K562 (cell line): ENCODE measurements around the gene SLMAP. TPM values are rescaled to one million over a fixed set of nuclear protein-coding genes. Genes with fewer than 3 reads are reported as not detected.

Experiments used
- ATAC-seq: fragments of 200-7000 bp; cut with Tn5 transposase; 3 replicates; pipeline ENCODE4 v1.9.1; 2020; ENCODE audit warnings: moderate library complexity
- Bru-seq: library from RNA; stranded (reverse); fragments of 400-500 nt; gene quantifications from one replicate; lab custom pipeline; 2021; lab: Mats Ljungman, UMichigan
- BruChase-seq, 2 experiments: library from RNA; stranded (reverse); fragments of 400-500 nt; gene quantifications; one replicate each; lab custom pipeline; 2021; lab: Mats Ljungman, UMichigan
- BruUV-seq: library from RNA; stranded (reverse); fragments of 400-500 nt; replicated peaks from 2 replicates; lab custom pipeline; 2021; lab: Mats Ljungman, UMichigan
- CTCF ChIA-PET: fragments of 300-600 bp; formaldehyde crosslinking; extraction: SDS; loops from one replicate; lab custom pipeline; 2021; ENCODE audit warnings: low intra/inter-chr PET ratio; lab: Yijun Ruan, JAX
- POLR2A ChIA-PET: fragments of 300-600, 350-650 bp; sonication (Branson Sonifier 250); formaldehyde crosslinking; extraction: SDS; loops from one replicate; lab custom pipeline; 2021; ENCODE audit warnings: antibody characterized with exemption, inconsistent platforms; lab: Yijun Ruan, JAX
- DNase-seq, 4 experiments: peaks; one replicate each; pipeline versions ENCODE4 v3.0.0 to v3.0.0-alpha.2; 2011 to 2018; ENCODE audit warnings: low spot score in 3 of 4, mixed read lengths in 3 of 4; ENCODE audit errors: extremely low read depth in 1 of 4
- FAIRE-seq: peaks from 2 replicates; lab custom pipeline; 2011; peaks lifted over from hg19 to GRCh38; lab: Jason Lieb, UNC
- H2AFZ ChIP-seq: 2 replicates; pipeline ENCODE4 v1.6.0; 2011; ENCODE audit warnings: low read depth, low read length, control low read depth, inconsistent platforms
- H3K27ac ChIP-seq: fragments of 200-600 bp; 3 replicates; pipeline ENCODE4 v1.8.0; 2011; ENCODE audit warnings: low read depth, mild to moderate bottlenecking, control low read depth, inconsistent platforms, low read length, moderate library complexity, mixed read lengths; ENCODE audit errors: extremely low read depth
- H3K27me3 ChIP-seq, 2 experiments: fragments of 300-600 bp in 1 of 2; 2 replicates in 1 of 2; 3 replicates in 1 of 2; pipeline versions ENCODE4 v1.6.0 to v1.8.0; 2011; ENCODE audit warnings: inconsistent platforms in 2 of 2, low read length in 2 of 2, mild to moderate bottlenecking in 1 of 2, mixed read lengths in 1 of 2, moderate library complexity in 1 of 2; ENCODE audit not compliant: control insufficient read depth in 2 of 2, insufficient read depth in 2 of 2
- H3K36me3 ChIP-seq: fragments of 300-600 bp; 3 replicates; pipeline ENCODE4 v1.8.0; 2011; ENCODE audit warnings: mild to moderate bottlenecking, low read length, inconsistent platforms; ENCODE audit not compliant: control insufficient read depth, insufficient read depth
- H3K4me1 ChIP-seq, 2 experiments: fragments of 200-600 bp in 1 of 2; replicated peaks in 1 of 2; 2 replicates in 1 of 2; 3 replicates in 1 of 2; pipeline versions ENCODE4 v1.5.1 to v1.8.0; 2011; ENCODE audit warnings: inconsistent platforms in 2 of 2, low read length in 2 of 2, mild to moderate bottlenecking in 1 of 2, mixed read lengths in 1 of 2, moderate library complexity in 1 of 2; ENCODE audit not compliant: control insufficient read depth in 2 of 2, insufficient read depth in 2 of 2
- H3K4me2 ChIP-seq: 2 replicates; pipeline ENCODE4 v1.6.1; 2011; ENCODE audit warnings: low read length, control low read depth, inconsistent platforms, mixed read lengths; ENCODE audit not compliant: insufficient read depth
- H3K4me3 ChIP-seq: fragments of 200-600 bp; sonication (generic), shearing (Covaris generic); 2 replicates; pipeline ENCODE4 v1.5.1; 2016; ENCODE audit warnings: control low read depth, inconsistent platforms
- H3K79me2 ChIP-seq: fragments of 200-600 bp; 3 replicates; pipeline ENCODE4 v1.8.0; 2011; ENCODE audit warnings: low read length, inconsistent platforms; ENCODE audit not compliant: control insufficient read depth, insufficient read depth
- H3K9ac ChIP-seq, 2 experiments: 2 replicates each; pipeline versions ENCODE4 v1.6.0 to v1.6.1; 2011; ENCODE audit warnings: low read depth in 2 of 2, low read length in 2 of 2, control low read depth in 1 of 2, inconsistent platforms in 1 of 2, mild to moderate bottlenecking in 1 of 2, mixed read lengths in 1 of 2; ENCODE audit not compliant: insufficient read depth in 1 of 2
- H3K9me1 ChIP-seq: one replicate; pipeline ENCODE4 v1.6.0; 2011; ENCODE audit warnings: inconsistent platforms, mild to moderate bottlenecking, low read length, moderate library complexity; ENCODE audit not compliant: control insufficient read depth, insufficient read depth
- H3K9me3 ChIP-seq: replicated peaks from 2 replicates; pipeline ENCODE4 v1.5.1; 2011; ENCODE audit warnings: low read depth, low read length, inconsistent platforms; ENCODE audit not compliant: control insufficient read depth, insufficient read depth
- H4K20me1 ChIP-seq: replicated peaks from 2 replicates; pipeline ENCODE4 v1.6.1; 2011; ENCODE audit warnings: low read length, inconsistent platforms, mixed read lengths; ENCODE audit not compliant: control insufficient read depth, insufficient read depth
- CAMTA2 ChIP-seq: fragments of 250-450 bp; sonication (Bioruptor Pico); conservative IDR thresholded peaks from 2 replicates; pipeline ENCODE4 v1.5.1; 2022
- CBFB ChIP-seq: sonication (generic); formaldehyde crosslinking; IDR thresholded peaks from 2 replicates; pipeline ENCODE4 v1.4.0; 2020; ENCODE audit warnings: mild to moderate bottlenecking, missing genetic modification reagents
- CEBPG ChIP-seq, 3 experiments: fragments of 200-800 bp in 1 of 3; sonication (Bioruptor generic) in 1 of 3; sonication (generic) in 1 of 3; formaldehyde crosslinking in 1 of 3; IDR thresholded peaks in 2 of 3; conservative IDR thresholded peaks in 1 of 3; 2 replicates each; pipeline versions ENCODE4 v1.6.1 to v1.8.0; 2016 to 2022; ENCODE audit warnings: missing compliant biosample characterization in 2 of 3, missing genetic modification characterization in 2 of 3, mild to moderate bottlenecking in 1 of 3, missing genetic modification reagents in 1 of 3
- DACH1 ChIP-seq: fragments of 450-650 bp; IDR thresholded peaks from 2 replicates; pipeline ENCODE4 v1.6.1; 2018; ENCODE audit not compliant: partially characterized antibody
- HDAC1 ChIP-seq, 2 experiments: fragments of 450-650 bp; IDR thresholded peaks; 2 replicates each; pipeline ENCODE4 v1.6.1; 2016 to 2017; ENCODE audit warnings: inconsistent platforms in 1 of 2, mild to moderate bottlenecking in 1 of 2, moderate library complexity in 1 of 2
- HNRNPK ChIP-seq: fragments of 200-400 bp; formaldehyde crosslinking; IDR thresholded peaks from one replicate; pipeline ENCODE4 v1.6.1; 2018; ENCODE audit warnings: mild to moderate bottlenecking, low read depth, low read length; ENCODE audit not compliant: poor library complexity, severe bottlenecking
- NFYB ChIP-seq: IDR thresholded peaks from 2 replicates; pipeline ENCODE4 v1.6.1; 2011; ENCODE audit warnings: mild to moderate bottlenecking, moderate library complexity; ENCODE audit not compliant: insufficient read length; ENCODE audit errors: extremely low read depth
- RBBP5 ChIP-seq: fragments of 200-600 bp; sonication (generic); IDR thresholded peaks from 2 replicates; pipeline ENCODE4 v1.6.1; 2012; ENCODE audit warnings: borderline replicate concordance, mild to moderate bottlenecking, low read length, control low read depth, inconsistent platforms; ENCODE audit not compliant: insufficient read depth, poor library complexity, severe bottlenecking
- TCF15 ChIP-seq: fragments of 250-450 bp; sonication (Bioruptor Pico); IDR thresholded peaks from 2 replicates; pipeline ENCODE4 v1.8.0; 2022; ENCODE audit warnings: moderate library complexity, mild to moderate bottlenecking, inconsistent platforms
- TRIM28 ChIP-seq: fragments of 450-650 bp; IDR thresholded peaks from 2 replicates; pipeline ENCODE4 v1.6.1; 2017
- WHSC1 ChIP-seq: IDR thresholded peaks from one replicate; pipeline ENCODE4 v1.6.1; 2012; ENCODE audit warnings: low read length, control low read depth, inconsistent platforms
- ZNF561 ChIP-seq: fragments of 450-650 bp; formaldehyde crosslinking; conservative IDR thresholded peaks from 2 replicates; pipeline ENCODE4 v1.4.0; 2020; ENCODE audit warnings: mild to moderate bottlenecking, moderate library complexity
- ZSCAN32 ChIP-seq: fragments of 450-650 bp; formaldehyde crosslinking; IDR thresholded peaks from 2 replicates; pipeline ENCODE4 v1.4.0; 2020; ENCODE audit warnings: mild to moderate bottlenecking, moderate library complexity
- WGBS: fragments of 100-300 bp; shearing (Covaris generic); methylation state at CpG from one replicate; pipeline ENCODE4 v1.1.6; 2016; ENCODE audit warnings: low coverage, mixed read lengths; ENCODE audit not compliant: insufficient coverage; ENCODE audit errors: missing lambda C conversion rate; 5-methylcytosine and 5-hydroxymethylcytosine counted together
- in situ Hi-C: fragments of 300-500 bp; cut with MboI; formaldehyde crosslinking; loops from 4 replicates; pipeline ENCODE4 v1.15.0; 2018; ENCODE audit warnings: inconsistent platforms, mixed read lengths
- intact Hi-C: fragments of 100-400 bp; cut with micrococcal nuclease; formaldehyde crosslinking; loops from 2 replicates; pipeline ENCODE4 v1.14.2; 2022
- long read RNA-seq, 3 experiments: library from polyadenylated mRNA in 2 of 3; library from RNA in 1 of 3; unstranded in 2 of 3; stranded (forward) in 1 of 3; transcript quantifications; one replicate each; pipeline ENCODE4 v2.0.0, GENCODE V29; 2019 to 2022
- polyA minus RNA-seq, 3 experiments: library from RNA; depleted of rRNA, polyadenylated mRNA; stranded (reverse); fragments of >200 nt; gene quantifications; 2 replicates each; pipeline ENCODE4 v1.2.3, GENCODE V29; 2011
- polyA plus RNA-seq, 8 experiments: library from polyadenylated mRNA; depleted of rRNA in 4 of 8; stranded (reverse) in 5 of 8; unstranded in 3 of 8; fragments of >200 nt; fragmentation: Nextera tagmentation in 2 of 8; fragmentation: Illumina TruSeq in 1 of 8; extraction: Ambion mirVana in 2 of 8; extraction: Trizol in 1 of 8; gene quantifications; 2 replicates each; pipeline versions ENCODE4 v1.2.1 to v1.2.3, GENCODE V29; 2011 to 2014; ENCODE audit warnings: inconsistent platforms in 1 of 8, missing spikeins in 1 of 8
- total RNA-seq, 7 experiments: library from RNA; depleted of rRNA in 6 of 7; stranded (reverse); fragments of >200 nt in 6 of 7; fragmentation: Illumina TruSeq in 2 of 7; extraction: Trizol in 2 of 7; gene quantifications; 2 replicates each; pipeline versions ENCODE4 v1.2.1 to v1.2.3, GENCODE V29; 2011 to 2021; ENCODE audit warnings: low replicate concordance in 1 of 7

The SLMAP gene
- total RNA-seq (2011; cell fraction: chromatin; rRNA removed; ENCODE audit: low replicate concordance): 45.2 and 144 TPM in 2 replicates
- 33.2 and 46.8 TPM in 2 replicates for total RNA-seq (2011; cell fraction: nucleolus; rRNA removed)
- total RNA-seq (2011; cell fraction: nucleoplasm; rRNA removed): 77.5 and 135 TPM in 2 replicates
- total RNA-seq (2014; rRNA removed) (27.5 and 28.3 TPM in 2 replicates), total RNA-seq (2014; rRNA removed; fragmentation: Illumina TruSeq; extraction: Trizol) (38.1 and 46.8 TPM in 2 replicates), total RNA-seq (2015; rRNA removed; fragmentation: Illumina TruSeq; extraction: Trizol) (34.1 and 35.0 TPM in 2 replicates), total RNA-seq (2021) (50.7 and 59.3 TPM in 2 replicates), polyA plus RNA-seq (2011; rRNA removed) (22.4 and 25.8 TPM in 2 replicates), polyA plus RNA-seq (2014; fragmentation: Illumina TruSeq; extraction: Trizol) (25.5 and 30.8 TPM in 2 replicates), polyA plus RNA-seq (2014; fragmentation: Nextera tagmentation; extraction: Ambion mirVana) (10 to 100 TPM; 12.1 to 12.7 TPM), polyA plus RNA-seq (2014; rRNA removed) (19.5 and 22.1 TPM in 2 replicates), polyA minus RNA-seq (2011; rRNA and poly(A)+ RNA removed) (66.4 and 67.7 TPM in 2 replicates), Bru-seq, nascent RNA (percentile 75 among the genes with signal in this experiment), BruChase-seq, experiment 1, labeled RNA remaining after a 2-hour chase (percentile 80 among the genes with signal in this experiment), BruChase-seq, experiment 2, labeled RNA remaining after a 6-hour chase (percentile 80 among the genes with signal in this experiment)
- 10.3 and 16.2 TPM in 2 replicates for polyA plus RNA-seq (2011; cell fraction: cytosol; rRNA removed)
- 28.9 and 35.1 TPM in 2 replicates for polyA plus RNA-seq (2011; cell fraction: nucleus; rRNA removed)
- polyA plus RNA-seq (2012): 15.7 and 18.8 TPM in 2 replicates
- 25.0 and 32.3 TPM in 2 replicates for polyA minus RNA-seq (2011; cell fraction: cytosol; rRNA and poly(A)+ RNA removed)
- 39.9 and 52.4 TPM in 2 replicates for polyA minus RNA-seq (2011; cell fraction: nucleus; rRNA and poly(A)+ RNA removed)
- long read RNA-seq, experiment 1, full-length matches to known transcripts: 7 of 92 reads
- long read RNA-seq, experiment 1, partial matches to known transcripts: 54 of 92 reads
- long read RNA-seq, experiment 1, other reads (novel, unspliced or antisense): 31 of 92 reads
- long read RNA-seq, experiment 2, partial matches to known transcripts: 1 of 26 reads
- long read RNA-seq, experiment 2, other reads (novel, unspliced or antisense): 25 of 26 reads
- long read RNA-seq, experiment 3, partial matches to known transcripts: 19 of 22 reads
- long read RNA-seq, experiment 3, other reads (novel, unspliced or antisense): 3 of 22 reads

- no peaks in the 10 kb centered on the region for H3K9me3 ChIP-seq
- FAIRE-seq: peak; percentile 98
- no peaks in the 10 kb centered on the region for H3K27me3 ChIP-seq
- TSS peak; percentile 71 for BruUV-seq
- H2AFZ ChIP-seq: peak within 1 kb of the TSS; percentile 97
- H4K20me1 ChIP-seq: peaks cover 8% of the 10 kb centered on the region
- peaks cover 0 to 18% of the 10 kb centered on the region in 2 experiments; a peak in 3 of 5 replicates for H3K4me1 ChIP-seq
- no peaks in the 10 kb centered on the region for H3K9me1 ChIP-seq
- POLR2A ChIA-PET: interaction anchor here (0.6 to 1.2 kb wide), 11 partner anchors 9 to 222 kb away, joined by 3 to 5 read pairs (median 4); partner anchors contain the start of gene ARF4
- H3K4me2 ChIP-seq: peak within 1 kb of the TSS; percentile 88
- under 1% methylated on average over 37 of the region's 48 CpGs for WGBS
- H3K79me2 ChIP-seq: peaks cover 48% of the 10 kb centered on the region
- H3K4me3 ChIP-seq: peak within 1 kb of the TSS; percentile 71
- ATAC-seq: peak; percentile 91
- H3K36me3 ChIP-seq: peaks cover 22% of the 10 kb centered on the region
- peak within 1 kb of the TSS; percentile 79 to 99 for H3K9ac ChIP-seq
- in situ Hi-C loops (no loop called here), intact Hi-C loops (loop anchor here (2.0 to 5.0 kb wide), 4 partner anchors 37 to 159 kb away; partner anchors contain the start of genes ARF4 and DENND6A)
- CTCF ChIA-PET: no interaction called here
- peak within 1 kb of the TSS; percentile 96 for H3K27ac ChIP-seq
- DNase-seq: peak; percentile 76 to 94 (median 82)
- no peak for TF ChIP-seq TCF15 (CRISPR knock-in tag)
- no peak for TF ChIP-seq CEBPG (CRISPR knock-in tag; IDR thresholded peaks at IDR 0.05)
- no peak for TF ChIP-seq CEBPG (tag; conservative IDR thresholded peaks at IDR 0.05 in 1 of 2, IDR thresholded peaks at IDR 0.05 in 1 of 2)
- peak in 1 of 2 experiments; percentile 55; a peak in 1 of 4 replicates for TF ChIP-seq HDAC1 (IDR thresholded peaks at IDR 0.05)
- TF ChIP-seq CBFB (CRISPR knock-in tag): no peak
- TF ChIP-seq RBBP5: peak; percentile 24
- no peak for TF ChIP-seq DACH1
- TF ChIP-seq TRIM28: no peak
- TF ChIP-seq ZSCAN32 (CRISPR knock-in tag): no peak
- TF ChIP-seq CAMTA2: no peak
- no peak for TF ChIP-seq HNRNPK
- no peak for TF ChIP-seq NFYB
- no peak for TF ChIP-seq ZNF561 (CRISPR knock-in tag)
- no peak for TF ChIP-seq WHSC1
Measured at GRCh38 chr3:57755741-57756527, at the start of gene SLMAP. Gene SLMAP, plus strand, starts transcription at chr3:57756309. Its CDS starts 1,343 bp downstream, at chr3:57757652.
